Omental fat pad (tissue), 4 donors: ENCODE data around the gene YPEL1. TPM values are rescaled to one million over a fixed set of nuclear protein-coding genes. Genes with fewer than 3 reads are reported as not detected.

Experiments
- ATAC-seq: fragments of 150-250 bp; one replicate; pipeline ENCODE4 v1.9.1; 2016; ENCODE audit warnings: mild to moderate bottlenecking, moderate library complexity; ENCODE audit not compliant: low FRiP score
- DNase-seq: peaks from one replicate; pipeline ENCODE4 v3.0.0-alpha.2; 2019; ENCODE audit warnings: low spot score
- total RNA-seq, 4 donors: library from RNA; depleted of rRNA; stranded (reverse); fragments of >200 nt; gene quantifications; one replicate each; pipeline ENCODE4 v1.1.0, GENCODE V29; 2016
- TF ChIP-seq, protein P1 (sequence below), 3 donors: fragments of 450-650 bp; IDR thresholded peaks; one replicate each; pipeline ENCODE4 v1.5.1; 2016 to 2017; ENCODE audit warnings: antibody characterized with exemption in 3 of 3, mild to moderate bottlenecking in 3 of 3, moderate library complexity in 2 of 3

YPEL1 gene
- total RNA-seq, 4 donors from 2014 or later: 2.0 to 5.4 (median 3.7) TPM

DNA sequence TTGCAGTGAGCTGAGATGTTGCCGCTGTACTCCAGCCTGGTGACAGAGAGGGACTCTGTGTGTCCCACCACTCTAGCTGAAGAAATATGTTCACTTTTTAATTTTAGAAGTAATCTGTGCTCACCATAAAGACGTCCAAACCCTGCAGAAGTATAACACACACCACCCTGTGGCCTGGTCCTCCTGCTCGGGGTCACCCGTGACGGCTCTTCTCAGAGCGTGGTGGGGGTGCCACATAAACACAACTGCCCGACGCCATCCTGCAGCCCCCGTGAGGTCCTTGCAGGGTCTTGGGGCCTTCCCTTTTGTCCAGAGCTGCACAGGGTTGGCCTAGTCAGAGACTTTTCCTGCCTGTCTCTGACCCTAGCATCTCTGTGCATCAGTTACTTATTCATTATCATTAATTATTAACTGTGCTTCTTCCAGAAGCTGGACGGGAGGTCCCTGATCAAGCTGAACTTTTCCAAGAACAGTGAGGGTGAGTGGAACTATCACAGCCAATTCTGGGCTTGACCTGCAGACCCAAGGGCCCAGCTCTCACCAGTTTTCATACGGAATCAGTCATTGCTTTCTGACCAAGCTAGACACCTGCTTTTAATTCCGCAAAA lies 60.9 kb downstream of the YPEL1 start:
- DNase-seq (no peak), ATAC-seq (no peak)
- TF ChIP-seq, protein P1, sequence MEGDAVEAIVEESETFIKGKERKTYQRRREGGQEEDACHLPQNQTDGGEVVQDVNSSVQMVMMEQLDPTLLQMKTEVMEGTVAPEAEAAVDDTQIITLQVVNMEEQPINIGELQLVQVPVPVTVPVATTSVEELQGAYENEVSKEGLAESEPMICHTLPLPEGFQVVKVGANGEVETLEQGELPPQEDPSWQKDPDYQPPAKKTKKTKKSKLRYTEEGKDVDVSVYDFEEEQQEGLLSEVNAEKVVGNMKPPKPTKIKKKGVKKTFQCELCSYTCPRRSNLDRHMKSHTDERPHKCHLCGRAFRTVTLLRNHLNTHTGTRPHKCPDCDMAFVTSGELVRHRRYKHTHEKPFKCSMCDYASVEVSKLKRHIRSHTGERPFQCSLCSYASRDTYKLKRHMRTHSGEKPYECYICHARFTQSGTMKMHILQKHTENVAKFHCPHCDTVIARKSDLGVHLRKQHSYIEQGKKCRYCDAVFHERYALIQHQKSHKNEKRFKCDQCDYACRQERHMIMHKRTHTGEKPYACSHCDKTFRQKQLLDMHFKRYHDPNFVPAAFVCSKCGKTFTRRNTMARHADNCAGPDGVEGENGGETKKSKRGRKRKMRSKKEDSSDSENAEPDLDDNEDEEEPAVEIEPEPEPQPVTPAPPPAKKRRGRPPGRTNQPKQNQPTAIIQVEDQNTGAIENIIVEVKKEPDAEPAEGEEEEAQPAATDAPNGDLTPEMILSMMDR (IDR thresholded peaks at IDR 0.05): no peak

DNA sequence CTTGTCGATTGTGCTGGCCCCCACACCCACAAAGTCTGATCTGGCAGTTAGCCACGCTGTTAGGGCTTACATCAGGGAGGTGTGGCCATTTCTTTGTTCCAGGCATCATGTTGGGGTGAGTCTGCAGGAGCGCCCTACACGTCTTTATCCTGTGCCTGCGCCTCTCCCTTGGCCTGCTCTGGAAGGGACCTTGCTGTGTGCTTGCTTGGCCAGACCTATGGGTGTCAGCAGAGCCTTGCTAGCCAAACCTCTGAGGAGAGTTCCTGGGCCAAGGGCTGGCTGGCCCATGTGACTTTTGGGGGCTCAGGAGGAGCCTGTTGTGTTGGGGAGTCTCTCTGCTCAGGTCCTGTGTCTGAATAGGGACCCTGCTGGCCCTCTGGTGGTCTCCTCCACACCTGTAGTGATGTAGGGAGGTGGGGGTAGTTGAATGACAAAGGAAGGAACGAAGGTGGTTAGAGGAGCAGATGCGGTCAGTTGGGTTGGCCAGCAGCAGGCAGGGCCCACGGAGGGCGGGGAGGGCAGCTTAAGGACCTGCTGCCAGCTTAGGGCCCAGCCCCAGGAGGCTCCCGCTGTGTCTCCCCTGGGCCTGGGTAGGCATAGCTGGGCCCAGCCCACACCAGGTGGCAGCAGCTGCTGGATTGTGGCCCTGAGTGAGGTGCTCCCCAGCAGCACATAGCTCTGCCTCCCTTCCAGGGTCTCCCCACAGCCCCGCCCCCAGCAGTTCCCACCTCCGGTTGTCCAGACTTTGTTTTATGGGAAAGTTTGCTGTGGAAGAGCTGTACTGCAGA lies 61.9 kb downstream of the YPEL1 start:
- no peak for ATAC-seq
- no peak for DNase-seq
- TF ChIP-seq, protein P1 (IDR thresholded peaks at IDR 0.05): no peak

DNA sequence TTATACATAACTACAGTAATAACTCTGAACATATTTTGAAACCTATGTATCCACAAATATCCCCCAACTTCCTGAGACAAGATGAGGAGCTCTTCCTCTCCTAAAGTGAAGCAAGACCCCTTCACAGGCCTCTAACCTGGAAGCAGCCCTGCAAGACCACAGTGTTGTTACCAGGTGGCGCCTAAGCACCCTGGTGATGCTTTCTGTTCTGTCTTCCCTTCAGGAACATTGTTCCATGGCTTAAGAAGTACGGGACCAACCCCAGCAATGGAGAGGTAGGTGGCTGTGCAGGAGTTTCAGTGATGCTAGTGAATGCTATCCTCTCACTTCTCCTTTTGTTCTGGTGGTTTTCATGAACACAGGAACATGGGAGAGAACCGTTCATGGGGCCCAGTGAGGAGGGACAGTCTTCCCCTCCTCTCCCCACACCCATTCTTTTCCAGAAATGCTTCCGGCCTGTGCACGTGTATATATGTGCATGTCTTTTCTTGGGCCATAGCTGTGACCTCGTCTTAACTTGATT lies 63.4 kb downstream of the YPEL1 start:
- ATAC-seq (no peak), DNase-seq (no peak)

DNA sequence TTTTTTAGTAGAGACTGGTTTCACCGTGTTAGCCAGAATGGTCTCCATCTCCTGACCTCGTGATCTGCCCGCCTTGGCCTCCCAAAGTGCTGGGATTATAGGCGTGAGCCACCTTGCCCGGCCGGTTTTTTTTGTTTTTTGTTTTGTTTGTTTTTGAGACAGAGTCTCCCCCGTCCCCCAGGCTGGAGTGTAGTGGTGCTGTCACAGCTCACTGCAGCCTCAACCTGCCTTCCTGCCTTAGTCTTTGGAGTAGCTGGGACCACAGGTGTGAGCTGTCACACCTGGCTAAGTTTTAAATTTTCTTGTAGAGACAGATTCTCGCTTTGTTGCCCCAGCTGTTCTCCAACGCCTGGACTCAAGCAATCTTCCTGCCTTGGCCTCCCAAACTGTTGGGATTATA lies 66.6 kb downstream of the YPEL1 start:
- no peak for DNase-seq
- TF ChIP-seq, protein P1 (IDR thresholded peaks at IDR 0.05): no peak
- no peak for ATAC-seq

More for the DNA sequence above, 63.4 kb downstream of the YPEL1 start:
- TF ChIP-seq, protein P1 (IDR thresholded peaks at IDR 0.05): no peak

DNA sequence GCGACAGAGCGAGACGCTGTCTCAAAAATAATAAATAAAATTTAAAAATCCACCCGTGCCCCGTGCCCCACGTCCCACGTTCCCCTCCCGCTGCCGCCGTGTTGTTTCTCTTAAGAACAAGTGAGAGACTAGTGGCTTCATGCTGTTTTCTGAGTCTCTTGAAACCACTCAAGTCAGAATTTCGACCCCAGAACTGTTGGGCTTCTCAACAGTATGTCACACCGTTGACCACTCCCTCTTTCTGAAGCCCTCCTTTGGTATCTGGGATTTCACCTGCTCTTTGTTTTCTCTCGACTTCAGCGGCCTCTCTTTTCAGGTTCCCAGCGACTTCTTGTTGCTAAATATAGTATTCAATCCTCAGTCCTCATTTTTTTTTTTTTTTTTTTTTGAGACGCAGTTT lies 68.8 kb downstream of the YPEL1 start:
- no peak for ATAC-seq
- TF ChIP-seq, protein P1 (IDR thresholded peaks at IDR 0.05): no peak
- DNase-seq: no peak

DNA sequence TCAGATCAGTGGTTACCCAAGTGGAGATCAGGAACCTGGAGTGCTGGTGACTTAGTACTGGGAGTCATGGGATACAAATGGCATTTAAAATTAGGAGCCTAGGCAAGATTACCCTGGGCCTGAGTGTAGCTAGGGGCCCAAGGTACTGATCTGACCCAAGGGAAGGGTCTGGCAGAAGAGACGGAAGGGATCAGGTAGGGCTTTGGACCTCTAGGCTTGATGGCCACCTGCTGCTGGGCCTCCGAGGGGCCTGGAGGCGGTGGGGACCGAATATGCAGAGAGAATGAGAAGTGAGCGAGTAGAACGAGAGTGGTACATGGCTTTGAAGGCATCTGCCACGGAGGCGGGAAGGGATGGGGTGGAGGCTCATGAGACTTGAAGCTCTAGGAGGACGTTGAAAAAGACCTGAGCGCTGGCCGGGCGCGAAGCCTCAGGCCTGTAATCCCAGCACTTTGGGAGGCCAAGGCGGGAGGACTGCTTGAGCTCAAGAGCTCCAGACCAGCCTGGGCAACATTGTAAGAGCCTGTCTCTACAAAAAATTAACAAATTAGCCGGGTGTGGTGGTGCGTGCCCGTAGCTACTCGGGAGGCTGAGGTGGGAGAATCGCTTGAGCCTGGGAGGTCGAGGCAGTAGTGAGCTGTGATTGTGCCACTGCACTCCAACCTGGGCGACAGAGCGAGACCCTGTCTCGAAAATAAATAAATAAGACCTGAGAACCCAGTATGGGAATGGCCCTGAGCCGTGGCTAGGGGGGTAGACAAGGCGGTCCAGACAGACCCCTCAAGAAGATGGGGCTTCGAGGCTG lies 70.3 kb downstream of the YPEL1 start:
- DNase-seq: no peak
- ATAC-seq: no peak
- TF ChIP-seq, protein P1 (IDR thresholded peaks at IDR 0.05): no peak
